Testis (tissue), 3 donors: ENCODE measurements around the gene CLMN. TPM values are rescaled to one million over a fixed set of nuclear protein-coding genes. Genes with fewer than 3 reads are reported as not detected.

Experiments
- DNase-seq: peaks from one replicate; pipeline ENCODE4 v3.0.0-alpha.2; 2019
- H3K27ac ChIP-seq, 2 donors: fragments of 200-600 bp; sonication (generic); one replicate each; pipeline ENCODE4 v1.5.1; 2019
- H3K27me3 ChIP-seq: fragments of 200-600 bp; sonication (generic); one replicate; pipeline ENCODE4 v1.5.1; 2019
- H3K36me3 ChIP-seq: fragments of 200-600 bp; sonication (generic); one replicate; pipeline ENCODE4 v1.5.1; 2017; ENCODE audit warnings: low read depth; ENCODE audit errors: missing control alignments
- H3K4me1 ChIP-seq: fragments of 200-600 bp; sonication (generic); one replicate; pipeline ENCODE4 v1.5.1; 2019
- H3K4me3 ChIP-seq, 2 donors: fragments of 200-600 bp; sonication (generic); one replicate each; pipeline ENCODE4 v1.5.1; 2017 to 2019
- H3K9me3 ChIP-seq: fragments of 200-600 bp; sonication (generic); one replicate; pipeline ENCODE4 v1.5.1; 2017
- POLR2A ChIP-seq: fragments of 450-650 bp; IDR thresholded peaks from one replicate; pipeline ENCODE4 v1.6.1; 2017; ENCODE audit warnings: antibody characterized with exemption, mild to moderate bottlenecking, moderate library complexity
- WGBS, 2 donors: methylation state at CpG; one replicate each; pipeline ENCODE4 v1.1.5; 2018; 5-methylcytosine and 5-hydroxymethylcytosine counted together
- intact Hi-C: fragments of 100-400 bp; cut with DNase I; formaldehyde crosslinking; loops from one replicate; pipeline ENCODE4 v1.15.1; 2023; ENCODE audit warnings: low total_unique reads
- polyA plus RNA-seq: library from polyadenylated mRNA; stranded (reverse); fragments of 350-450 nt; fragmentation: Illumina TruSeq; extraction: RNeasy Lipid Tissue Mini Kit (QIAGEN cat#74804); gene quantifications from one replicate; pipeline ENCODE4 v1.2.3, GENCODE V29; 2014; ENCODE audit warnings: low read depth, low replicate concordance; ENCODE audit not compliant: insufficient read depth
- total RNA-seq, 2 donors: library from RNA; depleted of rRNA; stranded (reverse); fragments of >200 nt; gene quantifications; one replicate each; pipeline ENCODE4 v1.2.3, GENCODE V29; 2016
- TF ChIP-seq, protein P1 (sequence below), 3 experiments: fragments of 450-650 bp in 2 of 3; fragments of 200-600 bp in 1 of 3; sonication (generic) in 1 of 3; IDR thresholded peaks; one replicate each; pipeline ENCODE4 v1.5.1; 2016 to 2019; ENCODE audit warnings: antibody characterized with exemption in 3 of 3, mild to moderate bottlenecking in 2 of 3, moderate library complexity in 1 of 3

The CLMN gene
- total and polyA plus RNA-seq, 3 donors from 2014 or later, result 35.9 to 134 (median 68.0) TPM

DNA sequence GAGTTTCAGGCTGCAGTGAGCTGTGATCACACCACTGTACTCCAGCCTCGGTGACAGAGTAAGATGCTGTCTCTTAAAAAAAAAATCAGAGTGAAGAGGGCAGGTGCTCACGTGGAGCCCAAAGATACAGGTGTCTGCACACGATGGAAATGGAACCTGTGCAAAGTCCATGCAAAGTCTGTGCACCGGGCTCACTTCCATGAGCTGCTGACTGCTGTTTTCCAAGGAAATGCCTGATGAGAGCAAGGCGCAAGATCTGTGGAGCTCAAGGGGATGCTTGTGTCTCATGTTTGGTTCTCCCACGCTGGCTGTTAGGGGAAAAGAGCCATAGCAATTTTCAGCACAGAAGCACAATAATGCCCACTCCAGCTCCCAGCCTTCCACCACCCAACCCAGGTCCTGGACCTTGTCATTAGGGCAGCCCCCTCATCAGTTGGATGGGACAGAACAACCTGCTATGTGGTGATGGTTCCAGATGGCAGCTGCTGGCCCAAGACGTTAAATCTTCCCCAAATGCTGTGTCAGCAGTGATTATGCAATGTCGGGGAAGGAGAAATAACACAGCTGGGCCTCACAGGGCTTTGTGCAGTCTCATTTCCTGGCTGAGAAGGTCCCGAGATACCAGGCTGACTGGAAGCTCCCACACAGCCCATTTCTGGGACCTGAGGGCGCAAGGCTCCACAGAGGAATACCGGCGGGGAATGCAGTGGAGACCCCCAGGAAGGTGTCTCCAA, 134.5 kb downstream of the CLMN start:
- intact Hi-C loops, result no loop called here
- 67 to 72% methylated on average over 10 to 12 of the region's 12 CpGs for WGBS, 2 donors

GRCh38 chr14:95184413-95184790, 135.3 kb downstream of the CLMN start:
- TF ChIP-seq, protein P1, sequence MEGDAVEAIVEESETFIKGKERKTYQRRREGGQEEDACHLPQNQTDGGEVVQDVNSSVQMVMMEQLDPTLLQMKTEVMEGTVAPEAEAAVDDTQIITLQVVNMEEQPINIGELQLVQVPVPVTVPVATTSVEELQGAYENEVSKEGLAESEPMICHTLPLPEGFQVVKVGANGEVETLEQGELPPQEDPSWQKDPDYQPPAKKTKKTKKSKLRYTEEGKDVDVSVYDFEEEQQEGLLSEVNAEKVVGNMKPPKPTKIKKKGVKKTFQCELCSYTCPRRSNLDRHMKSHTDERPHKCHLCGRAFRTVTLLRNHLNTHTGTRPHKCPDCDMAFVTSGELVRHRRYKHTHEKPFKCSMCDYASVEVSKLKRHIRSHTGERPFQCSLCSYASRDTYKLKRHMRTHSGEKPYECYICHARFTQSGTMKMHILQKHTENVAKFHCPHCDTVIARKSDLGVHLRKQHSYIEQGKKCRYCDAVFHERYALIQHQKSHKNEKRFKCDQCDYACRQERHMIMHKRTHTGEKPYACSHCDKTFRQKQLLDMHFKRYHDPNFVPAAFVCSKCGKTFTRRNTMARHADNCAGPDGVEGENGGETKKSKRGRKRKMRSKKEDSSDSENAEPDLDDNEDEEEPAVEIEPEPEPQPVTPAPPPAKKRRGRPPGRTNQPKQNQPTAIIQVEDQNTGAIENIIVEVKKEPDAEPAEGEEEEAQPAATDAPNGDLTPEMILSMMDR (IDR thresholded peaks at IDR 0.05), result no peak
- TF ChIP-seq POLR2A, result no peak
- DNase-seq, result peak; percentile 61
- peak overlapping the region; percentile 41 to 79 for H3K27ac ChIP-seq
- no peak overlapping the region for H3K4me3 ChIP-seq
- H3K27me3 ChIP-seq, result no peaks in the 10 kb centered on the region
- peaks cover 23% of the 10 kb centered on the region for H3K4me1 ChIP-seq
- H3K9me3 ChIP-seq, result no peaks in the 10 kb centered on the region
- 25 to 28% methylated on average over 2 of the region's 2 CpGs for whole genome bisulfite sequencing, 2 donors
- intact Hi-C loops, result no loop called here
- H3K36me3 ChIP-seq, result no peaks in the 10 kb centered on the region

More for the DNA sequence above, 134.5 kb downstream of the CLMN start:
- Histone ChIP-seq H3K27me3 (no peaks in the 10 kb centered on the region), H3K9me3 (no peaks in the 10 kb centered on the region), H3K4me3 (no peak overlapping the region), H3K36me3 (no peaks in the 10 kb centered on the region), H3K4me1 (peaks cover 23% of the 10 kb centered on the region), H3K27ac (peak overlapping the region; percentile 41 to 79)
- peak; percentile 61 for DNase-seq
- TF ChIP-seq, protein P1 (IDR thresholded peaks at IDR 0.05), result no peak

- TF ChIP-seq POLR2A, result no peak
- TF ChIP-seq, protein P1 (IDR thresholded peaks at IDR 0.05), result no peak
- peaks cover 23% of the 10 kb centered on the region for H3K4me1 ChIP-seq
- H3K9me3 ChIP-seq, result no peaks in the 10 kb centered on the region
- intact Hi-C loops, result no loop called here
- 51 to 53% methylated on average over 6 of the region's 6 CpGs for WGBS, 2 donors
- peak overlapping the region; percentile 41 to 79 for H3K27ac ChIP-seq
- H3K4me3 ChIP-seq, result no peak overlapping the region
- no peak for DNase-seq
- no peaks in the 10 kb centered on the region for H3K36me3 ChIP-seq
- H3K27me3 ChIP-seq, result no peaks in the 10 kb centered on the region
These were observed 135.9 kb downstream of the CLMN start for GRCh38 chr14:95183532-95184412.

DNA sequence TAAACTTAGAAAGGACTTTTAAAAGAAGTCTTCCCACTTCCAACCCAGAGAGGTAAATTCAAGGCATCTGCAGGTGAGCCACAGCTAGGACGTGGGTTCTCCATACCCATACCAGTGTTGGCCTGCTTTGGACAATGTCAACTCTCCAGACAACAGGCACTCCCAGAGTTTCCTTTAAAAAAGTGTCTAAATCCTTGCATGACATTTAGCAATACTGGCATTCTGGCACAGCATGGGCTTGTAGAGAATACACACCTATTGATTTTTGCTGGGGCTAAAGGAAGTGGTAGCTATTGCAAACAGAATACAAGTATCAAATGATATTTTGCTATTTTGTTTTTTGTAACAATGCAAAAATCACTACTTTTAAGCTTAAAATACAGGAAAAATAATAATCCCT, 136.6 kb downstream of the CLMN start:
- no peak overlapping the region for H3K4me3 ChIP-seq
- TF ChIP-seq POLR2A, result no peak
- TF ChIP-seq, protein P1 (IDR thresholded peaks at IDR 0.05), result no peak
- 92 to 97% methylated on average over 1 of the region's 1 CpG for WGBS, 2 donors
- H3K27me3 ChIP-seq, result no peaks in the 10 kb centered on the region
- H3K27ac ChIP-seq, result peak overlapping the region in 1 of 2 donors; percentile 79
- peaks cover 23% of the 10 kb centered on the region for H3K4me1 ChIP-seq
- no peak for DNase-seq
- no peaks in the 10 kb centered on the region for H3K36me3 ChIP-seq
- intact Hi-C loops, result no loop called here
- H3K9me3 ChIP-seq, result no peaks in the 10 kb centered on the region
